Skin epidermis (tissue), 12 donors: ENCODE data around the gene TBC1D5.
"Not testable (repeated sequence)": the region's sequence is repeated elsewhere in the genome, so short reads cannot be mapped to it uniquely, and the experiment has no call there.

ENCODE experiments used
- H3K27ac ChIP-seq, 21 experiments: fragments of 200-600 bp; sonication (generic) in 11 of 21; one replicate each; pipeline ENCODE4 v1.5.0; 2020; ENCODE audit warnings: mild to moderate bottlenecking in 3 of 21, inconsistent platforms in 2 of 21, moderate library complexity in 2 of 21
- H3K4me3 ChIP-seq, 7 experiments: fragments of 200-600 bp; sonication (generic) in 2 of 7; one replicate each; pipeline ENCODE4 v1.5.0; 2020; ENCODE audit warnings: inconsistent platforms in 2 of 7, mild to moderate bottlenecking in 2 of 7, moderate library complexity in 1 of 7

The TBC1D5 gene

DNA sequence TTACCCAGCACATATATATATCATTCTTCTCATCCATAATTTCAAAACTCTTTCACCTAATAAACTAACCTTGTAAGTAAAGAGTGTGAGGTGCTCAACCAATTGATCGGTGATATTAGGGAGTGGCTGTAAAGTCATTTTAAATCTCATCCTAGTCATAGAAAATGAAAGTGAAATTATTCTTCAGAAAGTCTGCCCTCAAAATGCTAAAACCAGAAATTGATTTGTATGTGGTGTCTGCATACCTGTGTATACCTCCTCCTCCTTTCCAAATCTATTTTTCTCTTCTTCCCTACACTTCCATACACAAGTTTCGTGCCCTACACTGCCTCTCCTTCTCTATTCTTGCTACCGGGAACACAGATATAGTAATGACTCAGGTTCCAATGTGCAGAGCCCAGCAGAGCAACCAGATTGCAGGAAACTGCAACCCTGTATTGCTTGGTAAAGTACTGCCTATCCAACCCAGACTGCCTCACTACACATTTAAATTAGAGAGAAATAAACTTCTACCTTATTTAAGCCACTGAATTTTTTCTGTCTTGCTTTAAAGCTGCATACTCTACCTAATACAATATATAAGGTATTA lies 7.4 kb upstream of the TBC1D5 start:
- Histone ChIP-seq H3K27ac (peak overlapping the region in 7 of 21 experiments; percentile 1 to 77 (median 27)), H3K4me3 (peak overlapping the region in 1 of 7 experiments; percentile 2)

DNA sequence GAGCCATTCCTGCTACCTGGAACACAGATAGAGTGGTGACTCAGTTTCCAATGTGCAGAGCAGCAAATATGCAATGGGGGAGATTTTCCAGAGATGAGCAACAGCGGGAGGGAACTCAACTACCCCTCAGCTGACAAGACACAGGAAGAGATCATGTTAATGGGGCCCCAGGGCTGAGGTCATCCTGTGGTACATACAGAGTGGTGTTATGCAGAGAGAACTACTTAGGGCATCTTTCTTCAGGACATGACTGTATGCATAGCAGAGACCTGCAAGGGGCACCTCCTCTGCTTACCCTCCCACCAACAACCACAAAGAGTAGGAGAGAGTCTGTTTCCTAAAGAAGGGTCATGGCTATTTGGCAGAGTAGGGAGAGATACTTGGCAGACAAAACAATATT lies 6.8 kb upstream of the TBC1D5 start:
- H3K27ac ChIP-seq, result peak overlapping the region in 7 of 21 experiments; percentile 1 to 77 (median 27)
- H3K4me3 ChIP-seq, result no peak overlapping the region

DNA sequence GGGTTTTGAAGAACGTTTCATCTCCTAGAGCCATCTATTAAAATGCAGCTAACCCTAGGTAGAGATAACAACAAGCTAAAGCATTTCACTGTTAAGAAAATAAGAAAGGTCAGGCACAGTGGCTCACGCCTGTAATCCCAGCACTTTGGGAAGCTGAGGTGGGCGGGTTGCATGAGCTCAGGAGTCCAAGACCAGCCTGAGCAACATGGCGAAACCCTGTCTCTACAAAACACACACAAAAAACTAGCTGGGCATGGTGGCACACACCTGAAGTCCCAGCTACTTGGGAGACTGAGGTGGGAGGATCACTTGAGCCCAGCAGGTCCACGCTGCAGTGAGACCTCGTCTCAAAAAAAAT lies 5.4 kb upstream of the TBC1D5 start:
- Histone ChIP-seq H3K27ac (peak overlapping the region in 1 of 21 experiments; percentile 24), H3K4me3 (no peak overlapping the region)

DNA sequence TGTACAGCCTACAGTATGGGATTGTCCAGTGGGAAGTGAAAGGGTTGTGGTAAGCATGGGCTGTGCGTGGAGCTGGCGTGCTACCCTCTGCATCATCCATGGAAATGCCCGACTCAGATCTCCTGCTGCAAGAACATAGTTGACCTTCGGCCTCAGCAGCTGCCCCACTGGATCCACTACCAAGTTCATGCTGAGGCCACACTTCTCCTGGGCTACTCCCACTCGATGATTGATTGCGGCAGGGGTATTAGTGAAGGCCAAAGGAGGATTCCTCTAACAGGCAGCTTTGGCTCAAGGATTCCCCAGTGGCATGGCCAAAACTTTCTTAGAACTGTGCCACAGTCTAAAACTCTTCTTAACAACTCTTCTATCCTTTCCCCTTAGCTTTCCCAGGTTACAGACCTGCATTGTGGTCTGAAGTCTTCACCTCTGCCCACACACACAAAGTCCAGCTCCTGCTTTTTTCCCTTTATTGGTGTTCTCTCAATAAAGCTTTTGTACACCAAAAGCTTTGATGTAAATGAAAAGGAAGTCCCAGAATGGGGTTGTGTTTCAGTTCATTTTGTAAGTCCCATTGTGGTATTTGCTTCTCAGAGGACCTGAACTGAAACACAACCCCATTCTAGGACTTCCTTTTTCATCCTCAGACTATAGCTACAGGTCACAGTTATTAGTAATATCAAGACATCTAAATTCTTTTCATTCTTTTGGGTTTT lies 4.9 kb upstream of the TBC1D5 start:
- H3K27ac ChIP-seq, result peak overlapping the region in 2 of 21 experiments; percentile 24 to 47
- H3K4me3 ChIP-seq, result no peak overlapping the region

DNA sequence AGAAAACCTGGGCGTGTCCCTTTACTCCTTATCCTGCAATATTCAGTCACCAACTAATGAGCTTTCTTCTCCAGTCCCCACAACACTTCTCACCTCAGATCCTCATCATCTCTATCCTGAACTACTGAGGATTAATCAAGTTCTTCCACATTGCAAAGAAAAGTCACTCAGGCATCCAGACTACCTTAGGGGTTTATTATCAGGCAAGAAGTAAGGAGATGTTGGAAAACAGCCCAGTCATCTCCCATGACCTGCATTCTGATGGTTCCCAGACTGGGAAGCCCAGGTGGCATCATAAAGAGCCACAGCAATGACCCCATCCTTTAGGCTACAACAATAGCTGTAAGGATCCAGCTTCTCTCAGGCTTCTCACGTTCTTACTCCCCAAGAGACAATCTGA lies 3.5 kb upstream of the TBC1D5 start:
- Histone ChIP-seq H3K4me3 (no peak overlapping the region), H3K27ac (no peak overlapping the region)

DNA sequence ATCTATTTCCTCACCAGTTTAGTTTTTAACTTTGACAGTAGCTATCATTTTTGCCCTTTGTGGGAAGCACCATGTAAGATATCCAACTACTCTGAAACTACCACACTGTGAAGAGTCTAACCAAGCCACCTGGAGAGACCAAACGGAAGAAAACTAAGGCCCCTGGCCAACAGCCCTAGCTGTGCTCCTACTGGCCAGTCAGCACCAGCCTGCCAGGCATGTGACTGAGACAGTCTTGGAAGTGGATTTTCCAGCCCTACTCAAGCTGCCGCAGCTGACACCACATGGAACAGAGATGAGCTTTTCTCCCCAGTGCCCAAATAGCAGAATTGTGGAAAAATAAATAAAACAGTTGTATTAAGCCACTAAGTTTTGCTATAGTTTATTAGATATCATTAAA lies 2.9 kb upstream of the TBC1D5 start:
- Histone ChIP-seq H3K4me3 (no peak overlapping the region), H3K27ac (no peak overlapping the region)

DNA sequence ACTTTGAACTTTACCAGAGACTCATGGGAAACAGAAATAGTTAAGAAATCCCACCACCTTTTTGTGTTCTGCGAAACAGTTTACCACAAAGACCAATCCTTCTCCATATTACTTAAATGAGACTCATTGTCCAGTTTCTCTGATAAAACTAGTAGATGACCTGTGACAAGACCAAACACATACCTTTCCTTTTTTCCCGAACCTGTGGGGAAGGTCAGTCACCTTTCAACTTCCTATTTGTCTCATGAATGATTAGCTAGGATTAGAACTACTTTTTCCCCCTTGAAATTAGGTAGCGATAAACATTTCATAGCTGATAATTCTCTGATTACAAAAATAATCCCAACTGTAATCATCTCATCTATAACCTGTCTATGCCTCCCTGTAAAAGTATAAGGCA lies 2.3 kb upstream of the TBC1D5 start:
- H3K27ac ChIP-seq, result no peak overlapping the region
- no peak overlapping the region for H3K4me3 ChIP-seq

DNA sequence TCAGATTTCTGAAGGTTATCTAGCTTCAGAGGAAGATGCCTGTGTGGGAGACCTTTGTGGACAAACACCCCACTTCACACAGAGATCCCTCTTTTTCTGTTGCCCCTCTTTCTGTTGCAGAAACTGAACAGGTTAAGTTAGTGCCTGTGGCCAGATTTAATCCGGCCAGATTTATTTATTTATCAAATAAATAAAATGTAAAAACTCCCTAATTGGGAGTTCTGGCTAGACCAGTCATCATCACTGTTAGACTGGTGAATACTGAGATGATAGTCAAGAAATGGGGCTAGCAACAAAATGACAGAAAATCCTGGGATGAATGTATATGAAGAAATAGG lies 1.2 kb upstream of the TBC1D5 start:
- peak overlapping the region in 12 of 21 experiments; percentile 89 to 100 (median 97) for H3K27ac ChIP-seq
- no peak overlapping the region for H3K4me3 ChIP-seq

DNA sequence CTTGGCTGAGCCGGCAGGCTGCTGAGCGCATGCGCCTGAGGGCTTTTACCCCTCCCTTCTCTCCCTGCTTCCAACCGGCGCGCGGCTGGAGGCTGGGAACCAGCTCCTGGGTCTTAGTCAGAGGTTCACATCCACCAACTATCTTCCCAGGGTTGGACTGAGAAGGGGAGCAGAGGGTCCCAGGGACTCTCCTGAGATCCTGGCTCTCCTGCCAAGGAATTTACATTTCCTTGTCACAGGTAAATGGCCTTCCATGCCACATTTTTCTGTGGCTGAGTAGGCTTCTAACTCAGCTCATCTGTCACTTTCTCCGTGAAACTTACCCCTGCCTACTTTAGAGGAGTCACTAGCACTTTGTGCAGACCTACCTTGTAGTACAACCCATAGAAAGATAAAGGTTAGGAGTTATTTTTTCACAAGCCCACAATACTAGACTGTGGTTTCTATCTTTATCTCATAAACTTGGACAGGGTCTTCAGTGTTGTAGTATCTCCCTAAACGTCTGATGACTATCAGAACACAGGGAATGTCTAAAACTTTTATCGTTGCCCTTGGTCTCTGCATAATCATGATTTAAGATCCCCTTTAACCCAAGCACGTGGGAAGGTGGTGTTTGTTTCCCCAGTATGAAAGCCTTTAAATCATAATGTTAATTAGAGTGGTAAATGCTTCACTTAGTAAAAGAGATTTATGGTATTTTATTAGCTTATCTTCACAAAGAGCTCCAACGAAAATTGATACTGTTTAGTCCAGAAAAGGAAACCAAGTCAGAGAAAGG lies 638 bp upstream of the TBC1D5 start:
- Histone ChIP-seq H3K4me3 (peak overlapping the region; percentile 70 to 88 (median 81)), H3K27ac (peak overlapping the region in 20 of 21 experiments; percentile 88 to 100 (median 98))

DNA sequence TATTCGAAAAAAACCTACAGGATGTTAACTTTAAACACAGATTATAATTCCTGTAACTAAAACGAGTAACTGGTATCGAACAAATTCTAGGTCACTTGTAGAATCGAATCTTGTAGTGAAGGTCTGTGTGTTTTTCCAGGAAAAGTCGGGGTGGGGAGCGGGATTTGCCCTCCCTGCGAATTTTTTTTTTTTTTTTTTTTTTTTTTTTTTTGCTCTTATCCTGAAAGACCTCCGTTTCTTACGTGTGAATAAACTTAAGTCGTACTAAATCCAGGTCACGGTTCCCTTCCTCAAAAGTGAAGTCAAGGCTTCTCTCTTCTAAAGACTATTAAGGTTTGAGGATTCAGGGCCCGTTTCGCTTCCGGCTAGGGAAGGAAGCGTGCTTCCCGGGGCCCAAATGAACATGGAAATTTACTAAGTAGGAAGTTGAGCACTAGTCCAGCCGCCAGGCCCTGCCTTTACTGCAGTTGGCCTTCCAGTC lies 770 bp downstream of the TBC1D5 start:
- peak overlapping the region; percentile 88 to 100 (median 97) for H3K27ac ChIP-seq
- H3K4me3 ChIP-seq, result peak overlapping the region; percentile 70 to 88 (median 81)

DNA sequence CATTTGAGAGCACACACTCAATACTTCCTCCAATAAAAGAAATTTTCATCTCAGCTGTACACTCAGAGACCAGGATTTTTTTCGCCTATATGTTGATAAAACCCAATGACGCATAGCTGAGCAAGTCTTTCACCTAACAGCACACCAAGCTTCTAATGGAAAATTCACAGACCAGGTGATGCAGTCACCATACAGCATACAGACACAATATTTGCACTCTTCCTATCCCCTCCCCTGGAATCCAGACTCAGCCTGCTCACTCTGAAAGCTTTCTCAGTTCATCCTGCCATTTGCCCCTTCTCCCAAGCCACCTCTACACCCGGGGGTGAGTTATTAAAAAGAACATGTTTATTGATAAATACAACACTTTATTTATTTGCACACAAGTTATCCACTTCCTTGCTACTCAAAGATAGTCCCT lies 1.7 kb downstream of the TBC1D5 start:
- peak overlapping the region in 19 of 21 experiments; percentile 18 to 100 (median 96) for H3K27ac ChIP-seq

DNA sequence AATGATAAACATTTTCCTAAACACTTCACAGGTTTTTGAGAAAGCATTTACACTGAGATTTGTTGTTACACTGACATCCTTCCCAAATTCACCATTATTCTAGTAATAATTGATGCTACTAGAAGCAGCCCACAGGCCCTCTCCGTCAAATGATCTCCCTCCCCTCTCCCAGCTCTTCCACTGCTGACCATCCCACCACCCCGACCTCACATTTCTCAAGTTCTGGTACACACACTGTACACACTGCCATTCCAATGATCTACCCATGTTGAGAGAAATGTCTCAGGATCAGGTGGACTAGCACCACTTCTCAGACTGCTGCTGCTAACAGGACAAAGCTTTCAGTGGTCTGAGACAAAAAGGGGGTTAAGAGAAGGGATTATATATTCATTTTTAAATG lies 3.5 kb downstream of the TBC1D5 start:
- H3K4me3 ChIP-seq, result no peak overlapping the region
- H3K27ac ChIP-seq, result peak overlapping the region in 3 of 21 experiments; percentile 5 to 56 (median 24)

More for the DNA sequence above, 1.7 kb downstream of the TBC1D5 start:
- H3K4me3 ChIP-seq, result peak overlapping the region in 4 of 7 experiments; percentile 73 to 88 (median 82)

DNA sequence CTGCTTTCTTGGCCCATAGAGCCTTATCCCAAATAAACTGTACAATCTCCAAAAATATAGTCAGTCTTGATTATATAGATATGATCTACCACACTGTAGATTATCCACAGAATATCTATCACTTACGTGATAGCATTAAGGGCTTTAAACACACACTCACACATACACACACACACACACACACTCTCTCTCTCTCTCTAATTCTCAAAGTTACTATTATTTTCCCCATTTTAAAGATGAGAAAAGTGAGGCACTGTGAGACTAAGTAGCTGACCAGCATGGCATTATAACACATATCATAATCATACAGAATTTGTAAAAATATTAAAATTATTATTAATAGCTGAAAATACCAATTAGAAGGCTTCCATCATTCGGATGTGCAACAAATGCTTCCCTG lies 4.2 kb downstream of the TBC1D5 start:
- no peak overlapping the region for H3K4me3 ChIP-seq

DNA sequence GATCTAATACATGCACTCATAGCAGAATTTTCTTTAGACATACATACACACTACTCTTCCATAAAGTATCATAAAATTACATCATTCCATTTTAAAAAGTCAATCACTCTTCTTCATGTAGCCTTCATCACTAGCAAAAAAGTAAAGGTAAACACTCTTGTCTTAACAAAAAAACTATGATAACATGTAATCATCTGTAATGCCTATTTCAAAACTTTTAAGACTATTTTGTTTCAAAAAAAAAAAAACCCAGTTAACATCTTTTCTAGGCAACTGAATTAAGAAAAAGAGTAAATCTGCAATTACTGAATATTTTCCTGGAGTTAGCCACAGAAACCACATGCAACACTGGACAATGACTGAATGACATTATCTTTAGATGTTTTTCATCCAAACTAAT lies 4.8 kb downstream of the TBC1D5 start:
- H3K4me3 ChIP-seq, result no peak overlapping the region
- no peak overlapping the region for H3K27ac ChIP-seq

More for the DNA sequence above, 4.2 kb downstream of the TBC1D5 start:
- H3K27ac ChIP-seq, result no peak overlapping the region

DNA sequence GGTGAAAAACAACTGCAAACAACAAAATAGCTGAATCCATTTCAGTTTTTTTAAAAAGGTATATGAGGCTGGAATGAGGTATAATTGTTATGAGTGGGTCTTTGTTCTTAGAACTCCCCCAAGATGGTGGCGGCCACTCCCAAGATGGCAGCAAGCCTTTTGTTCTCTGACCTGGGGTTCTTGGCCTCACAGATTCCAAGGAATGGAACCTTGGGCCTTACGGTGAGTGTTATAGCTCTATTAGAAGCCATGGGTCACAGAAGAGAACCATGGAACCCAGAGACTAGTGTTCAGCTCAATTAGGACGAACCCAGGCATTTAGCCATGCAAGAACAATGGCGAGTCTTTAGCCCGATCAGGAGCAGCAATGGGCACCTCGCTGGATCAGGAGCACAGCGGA lies 7.1 kb downstream of the TBC1D5 start:
- H3K27ac ChIP-seq, H3K4me3 ChIP-seq: not testable (repeated sequence)

DNA sequence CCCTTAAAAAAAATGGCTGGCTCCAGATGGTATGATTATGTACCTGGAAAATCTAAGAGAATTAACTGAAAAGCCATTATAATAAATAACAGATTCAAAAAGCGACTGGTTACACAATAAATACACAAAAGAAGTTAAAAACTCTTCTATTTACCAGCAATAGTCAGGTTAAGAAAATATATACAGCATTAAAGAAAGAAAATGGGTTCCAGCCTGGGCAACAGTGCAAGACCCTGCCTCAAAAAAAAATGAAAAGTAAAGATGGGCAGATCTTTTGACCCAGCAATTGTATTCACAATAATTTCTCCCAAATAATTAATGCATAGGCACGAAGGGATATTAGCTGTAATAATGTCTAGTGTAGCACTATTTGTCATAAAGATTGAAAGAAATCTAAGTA lies 8.7 kb downstream of the TBC1D5 start:
- Histone ChIP-seq H3K4me3 (no peak overlapping the region), H3K27ac (no peak overlapping the region)

DNA sequence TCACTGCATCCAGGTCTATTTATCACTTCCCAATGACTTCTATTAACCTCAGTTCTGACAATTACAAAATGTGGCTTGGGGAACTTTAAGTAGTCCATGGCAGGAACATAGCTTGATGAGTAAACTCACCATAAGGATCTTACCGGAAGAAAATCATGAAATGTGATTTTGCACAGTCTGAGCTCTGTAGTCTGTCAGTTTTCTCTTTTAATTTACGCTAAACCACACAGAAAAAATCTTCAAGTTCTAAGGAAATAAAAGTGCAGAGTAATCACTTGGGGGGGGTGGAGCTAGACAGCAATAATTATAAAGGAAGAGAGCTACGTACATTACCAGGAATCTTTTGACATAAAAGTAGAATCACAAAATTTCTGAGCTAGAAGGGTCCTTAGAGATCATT lies 9.2 kb downstream of the TBC1D5 start:
- H3K27ac ChIP-seq, result peak overlapping the region in 1 of 21 experiments; percentile 6
- no peak overlapping the region for H3K4me3 ChIP-seq

DNA sequence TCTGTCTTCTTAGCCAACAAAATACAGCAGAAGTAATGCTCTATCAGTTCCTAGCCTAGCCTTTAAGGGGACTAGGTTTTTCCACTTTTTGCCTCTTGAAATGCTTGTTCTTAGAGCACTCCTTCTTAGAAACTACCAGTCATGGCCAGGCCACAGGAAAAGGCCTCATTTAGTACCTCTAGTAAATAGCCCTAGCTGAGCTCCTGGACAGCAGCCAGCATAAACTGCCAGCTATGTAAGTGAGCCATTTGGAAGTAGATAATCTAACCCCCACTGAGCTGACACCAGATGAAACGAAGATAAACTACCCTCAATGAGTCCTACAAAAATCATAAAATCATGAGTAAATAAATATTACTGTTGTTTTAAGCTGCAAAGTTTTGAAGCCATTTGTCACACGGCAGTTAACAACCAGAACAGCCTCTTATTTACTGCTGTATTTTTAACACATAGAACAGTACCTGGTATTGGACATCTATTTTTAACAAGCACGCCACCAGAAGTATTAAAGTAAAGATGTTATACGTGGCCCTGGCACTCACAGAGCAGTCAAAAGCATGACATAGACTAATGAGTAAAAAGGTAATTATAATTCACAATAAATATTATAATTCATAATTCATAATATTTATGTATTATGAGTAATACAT lies 12.0 kb downstream of the TBC1D5 start:
- H3K27ac ChIP-seq, result no peak overlapping the region
- H3K4me3 ChIP-seq, result no peak overlapping the region

DNA sequence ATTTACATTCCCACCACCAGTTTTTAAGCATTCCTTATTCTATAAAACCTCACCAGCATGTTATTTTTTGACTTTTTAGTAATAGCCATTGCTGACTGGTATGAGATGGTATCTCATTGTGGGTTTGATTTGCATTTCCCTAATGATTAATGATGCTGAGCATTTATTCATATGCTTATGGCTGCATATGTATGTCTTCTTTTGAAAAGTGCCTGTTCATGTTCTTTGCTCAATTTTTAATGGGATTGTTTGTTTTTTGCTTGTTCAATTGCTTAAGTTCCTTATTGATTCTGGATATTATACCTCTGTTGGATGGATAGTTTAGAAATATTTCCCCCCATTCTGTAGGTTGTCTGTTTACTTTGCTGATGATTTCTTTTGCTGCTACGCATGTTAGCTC lies 16.1 kb downstream of the TBC1D5 start:
- Histone ChIP-seq H3K27ac (no peak overlapping the region), H3K4me3 (no peak overlapping the region)

DNA sequence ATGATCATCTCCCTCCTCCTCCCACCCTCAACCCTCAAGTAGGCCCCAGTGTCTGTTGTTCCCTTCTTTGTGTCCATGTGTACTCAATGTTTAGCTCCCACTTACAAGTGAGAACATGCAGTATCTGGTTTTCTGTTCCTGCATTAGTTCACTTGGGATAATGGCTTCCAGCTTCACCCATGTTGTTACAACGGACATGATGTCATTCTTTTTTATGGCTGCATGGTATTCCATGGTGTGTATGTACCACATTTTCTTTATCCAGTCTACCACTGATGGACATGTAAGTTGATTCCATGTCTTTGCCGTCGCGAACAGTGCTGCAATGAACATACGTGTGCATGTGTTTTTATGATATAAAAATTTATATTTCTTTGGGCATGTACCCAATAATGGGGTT lies 16.6 kb downstream of the TBC1D5 start:
- not testable (repeated sequence) for H3K4me3 ChIP-seq, H3K27ac ChIP-seq
